Measurements from ENCODE around the gene USP34. TPM values are rescaled to one million over a fixed set of nuclear protein-coding genes. Genes with fewer than 3 reads are reported as not detected.

USP34 gene
- total RNA-seq, 1 donor: 154 TPM

- H3K4me3 ChIP-seq (ENCODE audit: low read depth, low read length): no peak overlapping the region
- no peak for DNase-seq (ENCODE audit: low read depth)
- no peak for TF ChIP-seq CTCF (IDR thresholded peaks at IDR 0.05; ENCODE audit: insufficient read depth, low read depth, low read length)
Observed at GRCh38 chr2:61350777-61351176, 120.1 kb downstream of the USP34 start.

GRCh38 chr2:61343141-61343540 lies 127.7 kb downstream of the USP34 start:
- no peak for DNase-seq (ENCODE audit: low read depth)
- H3K4me3 ChIP-seq (ENCODE audit: low read depth, low read length): no peak overlapping the region
- TF ChIP-seq CTCF (IDR thresholded peaks at IDR 0.05; ENCODE audit: insufficient read depth, low read depth, low read length): no peak

GRCh38 chr2:61340242-61340641 lies 130.6 kb downstream of the USP34 start:
- TF ChIP-seq CTCF (IDR thresholded peaks at IDR 0.05; ENCODE audit: insufficient read depth, low read depth, low read length): no peak
- peak; percentile 86 for DNase-seq (ENCODE audit: low read depth)

GRCh38 chr2:61338447-61338846 lies 132.4 kb downstream of the USP34 start:
- H3K4me3 ChIP-seq (ENCODE audit: low read depth, low read length): no peak overlapping the region
- no peak for DNase-seq (ENCODE audit: low read depth)
- TF ChIP-seq CTCF (IDR thresholded peaks at IDR 0.05; ENCODE audit: insufficient read depth, low read depth, low read length): no peak

More at GRCh38 chr2:61340242-61340641, 130.6 kb downstream of the USP34 start:
- H3K4me3 ChIP-seq (ENCODE audit: low read depth, low read length): no peak overlapping the region

- no peak for TF ChIP-seq CTCF (IDR thresholded peaks at IDR 0.05; ENCODE audit: insufficient read depth, low read depth, low read length)
- no peak overlapping the region for H3K4me3 ChIP-seq (ENCODE audit: low read depth, low read length)
- no peak for DNase-seq (ENCODE audit: low read depth)
Observed at GRCh38 chr2:61335187-61335586, 135.7 kb downstream of the USP34 start.

- no peak for TF ChIP-seq CTCF (IDR thresholded peaks at IDR 0.05; ENCODE audit: insufficient read depth, low read depth, low read length)
- DNase-seq (ENCODE audit: low read depth): no peak
- H3K4me3 ChIP-seq (ENCODE audit: low read depth, low read length): no peak overlapping the region
Observed at GRCh38 chr2:61334466-61334865, 136.4 kb downstream of the USP34 start.

GRCh38 chr2:61328707-61329251 lies 142.1 kb downstream of the USP34 start:
- TF ChIP-seq CTCF (IDR thresholded peaks at IDR 0.05; ENCODE audit: insufficient read depth, low read depth, low read length): no peak

More at GRCh38 chr2:61328707-61329251, 142.1 kb downstream of the USP34 start:
- DNase-seq (ENCODE audit: low read depth): peak; percentile 95
- no peak overlapping the region for H3K4me3 ChIP-seq (ENCODE audit: low read depth, low read length)
